IMR-90 (cell line): ENCODE data around the gene INMT. TPM values are rescaled to one million over a fixed set of nuclear protein-coding genes. Genes with fewer than 3 reads are reported as not detected.

Experiments used
- ATAC-seq: fragments of 200-7000 bp; cut with Tn5 transposase; 2 replicates; pipeline ENCODE4 v1.9.1; 2020; ENCODE audit warnings: low read depth, mild to moderate bottlenecking, moderate library complexity
- BruUV-seq: library from RNA; stranded (reverse); fragments of 400-500 nt; replicated peaks from 2 replicates; lab custom pipeline; 2021; lab: Mats Ljungman, UMichigan
- CTCF ChIA-PET: fragments of 300-600 bp; formaldehyde crosslinking; extraction: SDS; loops from one replicate; lab custom pipeline; 2021; ENCODE audit warnings: antibody characterized with exemption; lab: Yijun Ruan, JAX
- POLR2A ChIA-PET: fragments of 300-600 bp; sonication (Branson Sonifier 250); formaldehyde crosslinking; loops from one replicate; lab custom pipeline; 2022; ENCODE audit warnings: antibody characterized with exemption; ENCODE audit not compliant: unreplicated experiment; lab: Charles Lee
- DNase-seq: peaks from one replicate; pipeline ENCODE4 v3.0.0; 2013
- H2AFZ ChIP-seq: replicated peaks from 2 replicates; pipeline ENCODE3; 2013; ENCODE audit warnings: low read length, mild to moderate bottlenecking; ENCODE audit not compliant: poor library complexity
- H2AK5ac ChIP-seq: 2 replicates; pipeline ENCODE4 v1.6.1; 2013; ENCODE audit warnings: low read depth, low read length, inconsistent platforms
- H2AK9ac ChIP-seq: replicated peaks from 2 replicates; pipeline ENCODE3; 2013; ENCODE audit warnings: mild to moderate bottlenecking, low read depth, low read length, moderate library complexity; ENCODE audit not compliant: poor library complexity
- H2BK120ac ChIP-seq: 2 replicates; pipeline ENCODE4 v1.6.1; 2013; ENCODE audit warnings: low read depth, low read length, inconsistent platforms
- H2BK15ac ChIP-seq: 3 replicates; pipeline ENCODE4 v1.6.1; 2013; ENCODE audit warnings: low read depth, low read length, inconsistent platforms
- H2BK20ac ChIP-seq: 2 replicates; pipeline ENCODE4 v1.6.1; 2013; ENCODE audit warnings: low read depth, mild to moderate bottlenecking, inconsistent platforms, low read length, moderate library complexity
- H2BK5ac ChIP-seq: 2 replicates; pipeline ENCODE4 v1.6.1; 2013; ENCODE audit warnings: mild to moderate bottlenecking, low read depth, low read length, inconsistent platforms; ENCODE audit not compliant: poor library complexity, severe bottlenecking
- H3K14ac ChIP-seq: replicated peaks from 2 replicates; pipeline ENCODE4 v1.6.1; 2013; ENCODE audit warnings: low read depth, low read length, inconsistent platforms
- H3K18ac ChIP-seq: 2 replicates; pipeline ENCODE4 v1.6.1; 2013; ENCODE audit warnings: low read depth, low read length, control low read depth
- H3K23ac ChIP-seq: 2 replicates; pipeline ENCODE4 v1.6.1; 2013; ENCODE audit warnings: low read depth, low read length, inconsistent platforms
- H3K27ac ChIP-seq: 2 replicates; pipeline ENCODE4 v1.5.1; 2013; ENCODE audit warnings: mild to moderate bottlenecking, control low read depth, low read length; ENCODE audit not compliant: insufficient read depth
- H3K27me3 ChIP-seq: 2 replicates; pipeline ENCODE4 v1.6.1; 2013; ENCODE audit warnings: low read length; ENCODE audit not compliant: control insufficient read depth, insufficient read depth
- H3K36me3 ChIP-seq: 2 replicates; pipeline ENCODE4 v1.6.1; 2013; ENCODE audit warnings: low read length, mixed read lengths; ENCODE audit not compliant: control insufficient read depth, insufficient read depth
- H3K4ac ChIP-seq: 2 replicates; pipeline ENCODE4 v1.6.1; 2013; ENCODE audit warnings: low read depth, low read length, inconsistent platforms
- H3K4me1 ChIP-seq: 2 replicates; pipeline ENCODE4 v1.6.1; 2013; ENCODE audit warnings: low read length, mixed read lengths; ENCODE audit not compliant: control insufficient read depth, insufficient read depth
- H3K4me2 ChIP-seq: 2 replicates; pipeline ENCODE4 v1.6.1; 2013; ENCODE audit warnings: low read depth, mild to moderate bottlenecking, control low read depth, low read length, moderate library complexity
- H3K4me3 ChIP-seq: 2 replicates; pipeline ENCODE4 v1.5.1; 2013; ENCODE audit warnings: low read depth, mild to moderate bottlenecking, control low read depth, low read length, moderate library complexity; ENCODE audit not compliant: insufficient read depth
- H3K56ac ChIP-seq: 2 replicates; pipeline ENCODE4 v1.6.1; 2013; ENCODE audit warnings: low read length, inconsistent platforms; ENCODE audit not compliant: insufficient read depth; ENCODE audit errors: extremely low read depth
- H3K79me1 ChIP-seq, 2 experiments: 2 replicates each; pipeline ENCODE4 v1.6.1; 2013; ENCODE audit warnings: low read length in 2 of 2, inconsistent platforms in 1 of 2, low read depth in 1 of 2
- H3K9ac ChIP-seq: 2 replicates; pipeline ENCODE4 v1.6.1; 2013; ENCODE audit warnings: low read depth, low read length, control low read depth
- H3K9me1 ChIP-seq: 2 replicates; pipeline ENCODE4 v1.6.1; 2013; ENCODE audit warnings: low read length, inconsistent platforms; ENCODE audit not compliant: insufficient read depth
- H3K9me3 ChIP-seq: 2 replicates; pipeline ENCODE4 v1.6.1; 2013; ENCODE audit warnings: low read length; ENCODE audit not compliant: control insufficient read depth, insufficient read depth
- H4K20me1 ChIP-seq: 2 replicates; pipeline ENCODE4 v1.6.1; 2013; ENCODE audit warnings: low read length, inconsistent platforms; ENCODE audit not compliant: insufficient read depth
- H4K5ac ChIP-seq: 2 replicates; pipeline ENCODE4 v1.6.1; 2013; ENCODE audit warnings: mild to moderate bottlenecking, low read depth, low read length, control low read depth
- H4K8ac ChIP-seq, 2 experiments: 2 replicates each; pipeline ENCODE4 v1.6.1; 2013; ENCODE audit warnings: low read depth in 2 of 2, low read length in 2 of 2, control low read depth in 1 of 2, inconsistent platforms in 1 of 2
- H4K91ac ChIP-seq: 2 replicates; pipeline ENCODE4 v1.6.1; 2013; ENCODE audit warnings: low read depth, low read length, inconsistent platforms; ENCODE audit not compliant: insufficient read depth
- WGBS, 2 experiments: methylation state at CpG; one replicate each; pipeline versions ENCODE4 v1.1.5 to v1.1.7; 2013; ENCODE audit warnings: missing lambda C conversion rate in 2 of 2; ENCODE audit not compliant: insufficient read length in 1 of 2; ENCODE audit errors: extremely low coverage in 2 of 2; 5-methylcytosine and 5-hydroxymethylcytosine counted together
- dilution Hi-C: fragments of 300-500 bp; cut with HindIII; formaldehyde crosslinking; loops from one replicate; pipeline ENCODE4 v1.14.3; 2018; ENCODE audit warnings: low sequenced_read_pairs; ENCODE audit not compliant: unreplicated experiment
- in situ Hi-C: fragments of 300-500 bp; cut with MboI; formaldehyde crosslinking; loops from 3 replicates; pipeline ENCODE4 v1.14.3; 2019; ENCODE audit warnings: low sequenced_read_pairs, inconsistent platforms, mixed read lengths
- intact Hi-C: fragments of 100-400 bp; cut with micrococcal nuclease; formaldehyde crosslinking; loops from 2 replicates; pipeline ENCODE4 v1.10.0; 2022
- polyA plus RNA-seq, 3 experiments: library from polyadenylated mRNA; depleted of rRNA; stranded (reverse); fragments of >200 nt; gene quantifications; 2 replicates each; pipeline ENCODE4 v1.2.3, GENCODE V29; 2012; ENCODE audit warnings: low replicate concordance in 1 of 3
- total RNA-seq: library from RNA; depleted of rRNA; stranded (reverse); fragments of >200 nt; gene quantifications from 2 replicates; pipeline ENCODE4 v1.2.3, GENCODE V29; 2012
- TF ChIP-seq, protein P1 (sequence below): fragments of 150-350 bp; IDR thresholded peaks from 2 replicates; pipeline ENCODE4 v1.6.1; 2016; ENCODE audit warnings: low read depth, mild to moderate bottlenecking, low read length, moderate library complexity, borderline replicate concordance

Gene INMT
- total and polyA plus RNA-seq, 2 of the 4 experiments (the other 2 are of a cell fraction) = 0.39 to 2.2 TPM

DNA sequence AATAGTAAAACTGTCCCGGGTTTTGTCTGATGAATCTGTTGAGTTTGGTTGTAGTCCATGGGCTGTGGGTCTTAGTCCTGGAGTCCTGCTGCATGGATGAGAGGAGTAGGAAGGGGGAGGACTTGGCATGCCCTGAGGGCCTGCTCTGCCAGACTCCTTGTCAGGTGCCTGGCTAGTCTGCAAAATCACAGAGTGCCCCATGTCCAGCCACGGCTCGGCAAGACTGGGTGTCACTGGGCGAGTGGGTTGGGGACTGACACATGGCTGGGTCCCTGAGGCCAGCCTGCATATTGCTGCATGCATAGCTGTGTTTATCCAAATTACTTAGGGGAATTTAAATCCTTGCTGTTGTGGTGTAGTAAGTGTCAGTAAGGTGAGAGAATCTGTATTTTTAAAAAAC, 29.0 kb downstream of the INMT start:
- in situ Hi-C loops = no loop called here
- no peak overlapping the region for H2AFZ ChIP-seq
- no peak overlapping the region for H4K8ac ChIP-seq
- ATAC-seq = no peak
- BruUV-seq = no TSS peak
- no peak overlapping the region for H2AK5ac ChIP-seq
- H3K79me1 ChIP-seq = peaks cover 4 to 11% of the 10 kb centered on the region in 2 experiments; a peak in 2 of 4 replicates
- ChIA-PET CTCF (no interaction called here), POLR2A (no interaction called here)
- no peak overlapping the region for H3K14ac ChIP-seq
- no peak overlapping the region for H3K27ac ChIP-seq
- H3K27me3 ChIP-seq = no peaks in the 10 kb centered on the region
- H3K36me3 ChIP-seq = peaks cover 12% of the 10 kb centered on the region
- DNase-seq = no peak
- no peak overlapping the region for H2BK120ac ChIP-seq
- no peak overlapping the region for H2BK5ac ChIP-seq
- no peak overlapping the region for H3K56ac ChIP-seq
- H3K9me1 ChIP-seq = peaks cover 3% of the 10 kb centered on the region; the same call in 1 of the 2 replicates
- H2BK20ac ChIP-seq = no peak overlapping the region
- H3K4me2 ChIP-seq = no peak overlapping the region
- no peak overlapping the region for H3K18ac ChIP-seq
- H4K20me1 ChIP-seq = no peaks in the 10 kb centered on the region
- TF ChIP-seq, protein P1, sequence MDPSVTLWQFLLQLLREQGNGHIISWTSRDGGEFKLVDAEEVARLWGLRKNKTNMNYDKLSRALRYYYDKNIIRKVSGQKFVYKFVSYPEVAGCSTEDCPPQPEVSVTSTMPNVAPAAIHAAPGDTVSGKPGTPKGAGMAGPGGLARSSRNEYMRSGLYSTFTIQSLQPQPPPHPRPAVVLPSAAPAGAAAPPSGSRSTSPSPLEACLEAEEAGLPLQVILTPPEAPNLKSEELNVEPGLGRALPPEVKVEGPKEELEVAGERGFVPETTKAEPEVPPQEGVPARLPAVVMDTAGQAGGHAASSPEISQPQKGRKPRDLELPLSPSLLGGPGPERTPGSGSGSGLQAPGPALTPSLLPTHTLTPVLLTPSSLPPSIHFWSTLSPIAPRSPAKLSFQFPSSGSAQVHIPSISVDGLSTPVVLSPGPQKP = no peak
- H3K9ac ChIP-seq = no peak overlapping the region
- H4K91ac ChIP-seq = no peak overlapping the region
- no peak overlapping the region for H2BK15ac ChIP-seq
- H3K9me3 ChIP-seq = no peaks in the 10 kb centered on the region
- intact Hi-C loops = no loop called here
- no peak overlapping the region for H3K4ac ChIP-seq
- no peak overlapping the region for H3K4me3 ChIP-seq
- no peak overlapping the region for H4K5ac ChIP-seq
- no CpG with 5 or more reads among the region's 4 CpGs for WGBS, 2 experiments
- dilution Hi-C loops = no loop called here
- no peak overlapping the region for H2AK9ac ChIP-seq
- H3K23ac ChIP-seq = no peak overlapping the region
- H3K4me1 ChIP-seq = peaks cover 5% of the 10 kb centered on the region
